ENCODE data around the gene TMEM190.

Gene TMEM190

DNA sequence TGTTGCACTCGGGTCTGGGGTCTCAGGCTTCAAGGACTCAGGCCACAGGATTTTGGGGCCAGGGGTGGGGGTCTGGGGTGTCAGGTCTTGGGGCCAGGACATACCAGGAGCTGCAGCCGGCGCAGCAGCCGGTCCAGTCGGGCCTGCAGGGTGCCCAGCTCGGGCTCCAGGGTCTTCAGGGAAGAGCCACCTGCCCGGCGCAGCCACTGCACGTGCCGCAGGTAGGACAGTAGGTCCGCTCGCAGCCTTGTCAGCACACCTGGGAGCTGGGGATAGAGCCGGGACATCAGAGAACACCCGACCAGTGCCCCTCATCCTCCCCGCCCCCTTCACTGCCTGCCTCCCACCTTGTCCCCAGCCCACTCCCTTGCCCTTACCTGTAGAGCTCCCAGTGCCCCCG, 8.5 kb upstream of the TMEM190 start:
- no peak for TF ChIP-seq CTCF (conservative IDR thresholded peaks at IDR 0.05; ENCODE audit: low read length)
- no peak for DNase-seq (ENCODE audit: low read depth)
- no peak overlapping the region for H3K4me3 ChIP-seq (ENCODE audit: low read length)

DNA sequence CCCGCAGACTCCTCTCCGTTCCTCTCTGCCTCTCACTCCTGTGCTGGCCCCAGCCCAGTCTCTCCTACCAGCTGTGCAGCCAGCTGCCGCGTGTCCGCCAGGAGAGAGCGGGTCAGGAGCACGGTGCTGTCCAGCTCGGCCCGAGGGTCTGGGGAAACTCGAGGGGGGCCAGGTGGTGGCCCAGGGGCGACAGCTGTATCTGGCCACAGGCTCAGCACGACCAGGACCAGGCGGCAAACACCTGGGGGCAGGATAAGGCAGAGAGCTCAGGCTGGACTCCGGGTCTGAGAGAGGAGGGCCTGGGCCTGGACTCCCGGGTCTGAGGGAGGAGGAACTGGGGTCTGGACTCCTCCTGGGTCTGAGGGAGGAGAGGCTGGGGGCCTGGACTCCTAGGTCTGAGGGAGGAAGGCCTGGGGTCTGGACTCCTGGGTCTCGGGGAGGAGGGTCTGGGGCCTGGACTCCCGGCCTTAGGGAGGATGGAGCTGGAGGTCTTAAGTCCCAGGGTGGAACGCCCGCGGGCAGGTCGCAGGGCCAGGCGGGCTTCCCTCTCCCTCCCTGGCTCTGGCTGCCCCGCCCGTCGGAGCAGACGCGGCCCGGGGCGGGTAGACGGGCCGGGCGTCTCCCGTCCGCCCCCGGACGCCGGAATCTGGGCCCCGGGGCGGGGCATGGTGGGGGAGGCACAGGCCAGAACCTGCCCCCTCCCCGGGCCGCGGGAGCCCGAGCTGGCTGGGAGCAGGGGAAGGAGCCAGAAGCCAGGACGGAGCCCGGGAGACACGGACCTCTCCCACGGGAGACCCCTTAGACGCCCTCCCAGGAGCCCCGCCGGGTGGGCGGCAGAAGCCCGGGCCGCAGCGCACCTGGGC, 7.7 kb upstream of the TMEM190 start:
- no peak for TF ChIP-seq CTCF (conservative IDR thresholded peaks at IDR 0.05; ENCODE audit: low read length)
- H3K4me3 ChIP-seq (ENCODE audit: low read length), result peak overlapping the region; percentile 64
- peak; percentile 71 for DNase-seq (ENCODE audit: low read depth)

DNA sequence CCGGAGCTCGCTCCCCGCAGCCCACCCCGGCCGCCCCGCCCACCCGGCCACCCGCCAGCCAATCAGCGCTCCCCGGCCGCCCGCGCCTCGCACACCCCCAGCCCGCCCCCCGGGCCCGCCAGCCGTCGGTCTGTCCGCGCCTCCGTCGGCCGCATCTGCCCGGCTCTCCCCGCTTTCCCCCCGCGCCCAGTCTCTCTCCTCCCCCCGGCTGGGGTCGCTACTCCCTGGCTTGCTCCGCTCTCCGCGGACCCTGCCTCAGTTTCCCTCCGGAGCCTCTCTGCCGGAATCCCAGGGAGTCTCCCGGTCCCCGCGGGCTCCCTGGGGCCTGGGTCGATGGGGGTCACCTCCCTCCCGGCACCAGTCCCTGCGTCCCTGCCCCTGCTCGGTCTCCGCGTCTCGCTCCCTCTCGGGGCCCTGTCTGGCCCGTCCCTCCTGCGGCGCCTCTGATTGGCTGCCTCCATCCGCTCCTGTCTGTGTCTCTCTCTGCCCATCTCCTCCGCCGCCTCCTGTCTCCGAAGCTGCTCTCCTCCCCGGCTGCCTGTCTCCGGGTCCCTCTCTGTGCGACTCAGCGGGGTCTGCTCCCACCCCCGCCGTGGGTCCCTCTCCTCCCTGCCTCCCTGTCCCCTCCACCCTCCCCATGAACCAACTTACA, 6.8 kb upstream of the TMEM190 start:
- peak overlapping the region; percentile 81 for H3K4me3 ChIP-seq (ENCODE audit: low read length)
- DNase-seq (ENCODE audit: low read depth), result peak; percentile 79
- no peak for TF ChIP-seq CTCF (conservative IDR thresholded peaks at IDR 0.05; ENCODE audit: low read length)

DNA sequence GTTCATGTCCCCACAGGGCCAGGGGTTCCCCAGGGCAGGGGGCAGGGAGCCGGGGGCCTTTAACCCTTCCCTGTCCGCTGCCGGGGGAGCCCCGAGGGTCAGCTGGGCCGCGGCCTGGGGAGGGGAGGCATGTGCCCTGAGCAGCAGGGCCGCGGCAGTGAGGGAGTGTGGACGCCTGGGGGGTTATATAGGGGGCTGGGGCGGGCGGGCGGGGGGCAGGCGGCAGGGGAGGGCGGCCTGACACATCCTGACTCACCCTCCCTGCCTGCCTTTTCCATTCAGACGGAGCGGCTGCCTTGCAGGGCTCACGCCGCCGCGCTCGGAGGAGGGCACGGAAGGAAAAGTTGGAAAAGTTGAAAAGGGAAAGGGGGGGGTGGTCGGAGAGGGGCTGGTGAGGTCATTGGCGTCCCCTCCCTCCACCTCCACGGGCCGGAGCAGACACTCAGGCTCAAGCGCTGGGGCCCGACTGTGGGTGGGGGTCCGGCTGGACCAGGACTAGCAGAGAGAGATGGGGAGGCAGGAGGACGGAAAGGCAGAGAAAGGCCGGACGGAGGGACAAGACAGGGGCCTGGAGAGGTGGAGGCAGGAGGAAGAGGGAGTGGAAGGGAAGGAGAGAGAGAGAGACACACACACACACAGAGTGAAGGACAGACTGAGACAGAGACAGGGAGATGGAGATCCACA, 6.2 kb upstream of the TMEM190 start, which contains the start of gene IL11:
IL11 (minus strand) TSS at position 159 of the 684 bp plus-strand sequence; CDS start at position 6, 153 bp downstream.
- no peak for TF ChIP-seq CTCF (conservative IDR thresholded peaks at IDR 0.05; ENCODE audit: low read length)
- peak; percentile 37 for DNase-seq (ENCODE audit: low read depth)
- H3K4me3 ChIP-seq (ENCODE audit: low read length), result peak within 1 kb of the TSS; percentile 81

GRCh38 chr19:55372316-55373081, 4.1 kb upstream of the TMEM190 start:
- TF ChIP-seq CTCF (conservative IDR thresholded peaks at IDR 0.05; ENCODE audit: low read length), result no peak
- DNase-seq (ENCODE audit: low read depth), result peak; percentile 34
- no peak overlapping the region for H3K4me3 ChIP-seq (ENCODE audit: low read length)

DNA sequence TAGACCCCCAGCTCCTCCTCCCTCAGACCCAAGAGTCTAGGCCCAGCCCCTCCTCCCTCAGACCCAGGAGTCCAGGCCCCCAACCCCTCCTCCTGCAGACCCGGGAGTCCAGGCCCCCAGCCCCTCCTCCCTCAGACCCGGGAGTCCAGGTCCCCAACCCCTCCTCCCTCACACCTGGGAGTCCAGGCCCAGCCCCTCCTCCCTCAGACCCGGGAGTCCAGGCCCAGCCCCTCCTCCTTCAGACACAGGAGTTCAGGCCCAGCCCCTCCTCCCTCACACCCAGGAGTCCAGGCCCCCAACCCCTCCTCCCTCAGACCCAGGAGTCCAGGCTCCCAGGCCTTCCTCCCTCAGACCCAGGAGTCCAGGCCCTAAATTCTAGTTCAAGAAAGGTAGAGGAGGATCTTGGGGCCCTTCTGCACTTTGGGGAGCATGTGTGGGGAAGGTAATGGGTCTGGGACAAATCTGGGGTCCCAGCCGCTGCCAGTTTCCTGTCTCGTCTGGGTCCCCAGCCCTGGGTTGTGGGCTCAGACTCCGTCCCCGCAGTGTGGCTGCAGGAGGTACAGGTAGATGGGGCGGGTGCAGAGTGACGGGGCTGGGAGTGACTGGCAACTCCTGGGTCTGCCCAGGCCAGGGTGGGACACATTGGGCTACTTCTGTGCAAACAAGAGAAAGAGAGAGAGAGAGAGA, 3.2 kb upstream of the TMEM190 start:
- DNase-seq (ENCODE audit: low read depth), result no peak
- H3K4me3 ChIP-seq (ENCODE audit: low read length), result no peak overlapping the region
- TF ChIP-seq CTCF (conservative IDR thresholded peaks at IDR 0.05; ENCODE audit: low read length), result no peak

All from AG10803 (cell line).